K562 (cell line): Measurements from ENCODE around the gene TTC21A.

ENCODE experiments used
- BDP1 ChIP-seq: IDR thresholded peaks from 3 replicates; pipeline ENCODE4 v1.6.1; 2011; ENCODE audit not compliant: insufficient read length, insufficient read depth
- CTCF ChIP-seq, 3 experiments: IDR thresholded peaks in 2 of 3; conservative IDR thresholded peaks in 1 of 3; 2 replicates each; pipeline ENCODE4 v1.5.1; 2011 to 2012; ENCODE audit warnings: low read length in 3 of 3, mild to moderate bottlenecking in 3 of 3, control low read depth in 2 of 3, improper control_type of control experiment in 1 of 3, inconsistent platforms in 1 of 3, low read depth in 1 of 3, mixed read lengths in 1 of 3, moderate library complexity in 1 of 3; ENCODE audit not compliant: insufficient read depth in 2 of 3
- MNT ChIP-seq, 2 experiments: fragments of 450-650 bp; conservative IDR thresholded peaks; 2 replicates each; pipeline ENCODE4 v1.6.1; 2017; ENCODE audit warnings: mild to moderate bottlenecking in 2 of 2, moderate library complexity in 2 of 2
- RCOR1 ChIP-seq, 2 experiments: IDR thresholded peaks; 2 replicates each; pipeline ENCODE4 v1.6.1; 2012; ENCODE audit warnings: low read depth in 2 of 2, low read length in 2 of 2, borderline replicate concordance in 1 of 2, improper control_type of control experiment in 1 of 2
- USF1 ChIP-seq: sonication (generic); formaldehyde crosslinking; IDR thresholded peaks from 2 replicates; pipeline ENCODE4 v1.9.0; 2022; ENCODE audit warnings: mild to moderate bottlenecking, missing genetic modification reagents
- ZKSCAN1 ChIP-seq: fragments of 150-350 bp; IDR thresholded peaks from 2 replicates; pipeline ENCODE4 v1.6.1; 2016; ENCODE audit warnings: low read depth, low read length

GRCh38 chr3:39100500-39100886, 7.0 kb upstream of the TTC21A start:
- TF ChIP-seq ZKSCAN1 (no peak), RCOR1 (IDR thresholded peaks at IDR 0.05; ENCODE audit: borderline replicate concordance in 1 of 2, low read depth in 2 of 2, low read length in 2 of 2) (no peak), BDP1 (no peak), USF1 (CRISPR knock-in tag) (no peak), CTCF (IDR thresholded peaks at IDR 0.05 in 2 of 3, conservative IDR thresholded peaks at IDR 0.05 in 1 of 3; ENCODE audit: insufficient read depth in 2 of 3, low read depth in 1 of 3, low read length in 3 of 3) (no peak), MNT (conservative IDR thresholded peaks at IDR 0.05) (no peak)
